H9 (cell line): ENCODE data around the gene LDB2. TPM values are rescaled to one million over a fixed set of nuclear protein-coding genes. Genes with fewer than 3 reads are reported as not detected.

Experiments used
- DNase-seq: peaks from one replicate; pipeline ENCODE4 v3.0.0-alpha.2; 2017
- H2AFZ ChIP-seq: one replicate; pipeline ENCODE4 v1.6.1; 2013; ENCODE audit warnings: mild to moderate bottlenecking, low read length, control low read depth, moderate library complexity
- H2AK5ac ChIP-seq: 2 replicates; pipeline ENCODE4 v1.6.1; 2013; ENCODE audit warnings: low read length, control low read depth, mixed read lengths; ENCODE audit not compliant: insufficient read length
- H2BK120ac ChIP-seq: one replicate; pipeline ENCODE4 v1.6.1; 2013; ENCODE audit warnings: low read depth, mild to moderate bottlenecking, low read length, control low read depth, inconsistent platforms; ENCODE audit not compliant: poor library complexity, severe bottlenecking
- H2BK12ac ChIP-seq: 2 replicates; pipeline ENCODE4 v1.6.1; 2013; ENCODE audit warnings: low read length, control low read depth, mixed read lengths, low read depth; ENCODE audit not compliant: insufficient read length
- H2BK15ac ChIP-seq: 2 replicates; pipeline ENCODE4 v1.6.1; 2013; ENCODE audit warnings: low read depth, low read length, control low read depth
- H2BK20ac ChIP-seq: one replicate; pipeline ENCODE4 v1.6.1; 2013; ENCODE audit warnings: low read depth, mild to moderate bottlenecking, low read length, control low read depth, inconsistent platforms; ENCODE audit not compliant: poor library complexity, severe bottlenecking
- H2BK5ac ChIP-seq: 2 replicates; pipeline ENCODE4 v1.6.1; 2013; ENCODE audit warnings: low read length, control low read depth, mixed read lengths; ENCODE audit not compliant: insufficient read length
- H3K14ac ChIP-seq: 2 replicates; pipeline ENCODE4 v1.6.1; 2013; ENCODE audit warnings: low read length, control low read depth; ENCODE audit not compliant: insufficient read depth
- H3K18ac ChIP-seq: 2 replicates; pipeline ENCODE4 v1.6.1; 2013; ENCODE audit warnings: low read depth, mild to moderate bottlenecking, mixed read lengths, low read length, control low read depth; ENCODE audit not compliant: insufficient read length
- H3K23ac ChIP-seq: 2 replicates; pipeline ENCODE4 v1.6.1; 2013; ENCODE audit warnings: low read length, control low read depth, mixed read lengths, low read depth; ENCODE audit not compliant: insufficient read length
- H3K23me2 ChIP-seq: 2 replicates; pipeline ENCODE4 v1.6.1; 2013; ENCODE audit warnings: low read depth, mild to moderate bottlenecking, mixed read lengths, low read length, control low read depth; ENCODE audit not compliant: insufficient read length, poor library complexity, severe bottlenecking
- H3K27ac ChIP-seq: 2 replicates; pipeline ENCODE4 v1.5.1; 2013; ENCODE audit warnings: low read length, control low read depth, mixed read lengths, low read depth; ENCODE audit not compliant: insufficient read length
- H3K27me3 ChIP-seq: 2 replicates; pipeline ENCODE4 v1.6.1; 2013; ENCODE audit warnings: low read length, control low read depth, inconsistent platforms; ENCODE audit not compliant: insufficient read depth
- H3K4ac ChIP-seq: 2 replicates; pipeline ENCODE4 v1.6.1; 2013; ENCODE audit warnings: low read depth, mild to moderate bottlenecking, control low read depth, inconsistent platforms, low read length, moderate library complexity
- H3K4me1 ChIP-seq: 2 replicates; pipeline ENCODE4 v1.6.1; 2013; ENCODE audit warnings: low read length, control low read depth, inconsistent platforms; ENCODE audit not compliant: insufficient read depth
- H3K4me2 ChIP-seq: 2 replicates; pipeline ENCODE4 v1.6.1; 2013; ENCODE audit warnings: low read length, control low read depth, mixed read lengths; ENCODE audit not compliant: insufficient read length, insufficient read depth
- H3K56ac ChIP-seq: 2 replicates; pipeline ENCODE4 v1.6.1; 2013; ENCODE audit warnings: low read depth, mild to moderate bottlenecking, mixed read lengths, low read length, control low read depth; ENCODE audit not compliant: insufficient read length
- H3K79me1 ChIP-seq: 2 replicates; pipeline ENCODE4 v1.6.1; 2013; ENCODE audit warnings: low read depth, mild to moderate bottlenecking, moderate library complexity, low read length, control low read depth, inconsistent platforms; ENCODE audit not compliant: insufficient read depth, poor library complexity, severe bottlenecking
- H3K79me2 ChIP-seq: 2 replicates; pipeline ENCODE4 v1.6.1; 2013; ENCODE audit warnings: low read length, control low read depth, inconsistent platforms; ENCODE audit not compliant: insufficient read depth
- H3K9ac ChIP-seq: 2 replicates; pipeline ENCODE4 v1.6.1; 2013; ENCODE audit warnings: low read length, control low read depth, mixed read lengths; ENCODE audit not compliant: insufficient read length; ENCODE audit errors: extremely low read depth
- H3K9me3 ChIP-seq: one replicate; pipeline ENCODE4 v1.6.1; 2013; ENCODE audit warnings: low read depth, low read length, inconsistent platforms; ENCODE audit not compliant: control insufficient read depth
- H3T11ph ChIP-seq: one replicate; pipeline ENCODE4 v1.6.1; 2013; ENCODE audit warnings: mild to moderate bottlenecking, low read length, control low read depth, inconsistent platforms
- H4K20me1 ChIP-seq: one replicate; pipeline ENCODE4 v1.6.1; 2013; ENCODE audit not compliant: control insufficient read depth, insufficient read length, insufficient read depth
- H4K5ac ChIP-seq: 2 replicates; pipeline ENCODE4 v1.6.1; 2013; ENCODE audit warnings: low read depth, mild to moderate bottlenecking, mixed read lengths, low read length, control low read depth; ENCODE audit not compliant: insufficient read length
- H4K8ac ChIP-seq: replicated peaks from 2 replicates; pipeline ENCODE4 v1.6.1; 2013; ENCODE audit warnings: low read length, control low read depth, mixed read lengths, low read depth; ENCODE audit not compliant: insufficient read length
- H4K91ac ChIP-seq: 2 replicates; pipeline ENCODE4 v1.6.1; 2013; ENCODE audit warnings: low read depth, mild to moderate bottlenecking, moderate library complexity, mixed read lengths, low read length, control low read depth; ENCODE audit not compliant: insufficient read length
- H3K27ac Mint-ChIP-seq, 3 experiments: 2 replicates in 2 of 3; 3 replicates in 1 of 3; pipeline ENCODE4 v1.8.0; 2020 to 2021; ENCODE audit warnings: mixed read lengths in 3 of 3, mild to moderate bottlenecking in 1 of 3, moderate library complexity in 1 of 3
- H3K27me3 Mint-ChIP-seq: 2 replicates; pipeline ENCODE4 v1.8.0; 2021; ENCODE audit warnings: low read depth, mild to moderate bottlenecking, moderate library complexity, mixed read lengths
- H3K36me3 Mint-ChIP-seq, 3 experiments: 2 replicates in 2 of 3; 3 replicates in 1 of 3; pipeline ENCODE4 v1.8.0; 2020 to 2021; ENCODE audit warnings: low read depth in 3 of 3, mixed read lengths in 3 of 3; ENCODE audit not compliant: insufficient read depth in 1 of 3
- H3K4me1 Mint-ChIP-seq, 2 experiments: 2 replicates each; pipeline ENCODE4 v1.8.0; 2020; ENCODE audit warnings: mixed read lengths in 2 of 2
- H3K4me3 Mint-ChIP-seq, 2 experiments: 2 replicates in 1 of 2; 3 replicates in 1 of 2; pipeline ENCODE4 v1.8.0; 2020 to 2021; ENCODE audit warnings: mild to moderate bottlenecking in 2 of 2, mixed read lengths in 2 of 2, moderate library complexity in 1 of 2
- H3K9me3 Mint-ChIP-seq, 2 experiments: 2 replicates in 1 of 2; 3 replicates in 1 of 2; pipeline ENCODE4 v1.8.0; 2020; ENCODE audit warnings: mild to moderate bottlenecking in 2 of 2, mixed read lengths in 2 of 2, moderate library complexity in 1 of 2
- CTCF ChIP-seq: fragments of 200-600 bp; sonication (generic); conservative IDR thresholded peaks from 3 replicates; pipeline ENCODE4 v1.8.0; 2021; ENCODE audit warnings: antibody characterized with exemption, mild to moderate bottlenecking
- WGBS: extraction: QIAGEN DNeasy Blood & Tissue Kit; methylation state at CpG from one replicate; pipeline ENCODE4 v1.1.7; 2013; ENCODE audit warnings: missing lambda C conversion rate, low lambda C conversion rate, mixed read lengths; ENCODE audit not compliant: insufficient read length; ENCODE audit errors: extremely low coverage; 5-methylcytosine and 5-hydroxymethylcytosine counted together
- total RNA-seq: library from RNA; stranded (reverse); gene quantifications from 2 replicates; pipeline ENCODE4 v1.2.1, GENCODE V29; 2021

LDB2 gene
- total RNA-seq, 1 experiment from 2014 or later, result 22.5 TPM

GRCh38 chr4:16462656-16463055 lies 435.8 kb downstream of the LDB2 start:
- Histone ChIP-seq H2BK20ac (no peak overlapping the region), H4K20me1 (no peaks in the 10 kb centered on the region), H4K8ac (no peak overlapping the region), H2AK5ac (no peak overlapping the region), H3K27ac (no peak overlapping the region), H3K4me1 (no peaks in the 10 kb centered on the region), H3K14ac (no peak overlapping the region), H2BK15ac (no peak overlapping the region), H3K4me2 (no peak overlapping the region), H3K18ac (no peak overlapping the region), H4K5ac (no peak overlapping the region), H2BK120ac (no peak overlapping the region), H3K4ac (no peak overlapping the region), H4K91ac (no peak overlapping the region), H3K23me2 (no peaks in the 10 kb centered on the region), H3K9me3 (no peaks in the 10 kb centered on the region), H3K9ac (no peak overlapping the region), H2BK5ac (no peak overlapping the region), H3K56ac (no peak overlapping the region), H3K79me1 (no peaks in the 10 kb centered on the region), H2BK12ac (no peak overlapping the region), H3K23ac (no peak overlapping the region), H2AFZ (no peak overlapping the region), H3K79me2 (no peaks in the 10 kb centered on the region), H3T11ph (no peak overlapping the region), H3K27me3 (no peaks in the 10 kb centered on the region)
- Mint-ChIP-seq H3K27me3 (peaks cover 86% of the 10 kb centered on the region), H3K36me3 (no peaks in the 10 kb centered on the region), H3K4me1 (no peaks in the 10 kb centered on the region), H3K9me3 (no peaks in the 10 kb centered on the region), H3K27ac (no peak overlapping the region), H3K4me3 (no peak overlapping the region)
- no peak for TF ChIP-seq CTCF
- no CpG with 5 or more reads among the region's 3 CpGs for WGBS
- DNase-seq, result no peak
